HL-60 (cell line): ENCODE measurements around the gene WWP2.
"Not testable (repeated sequence)": the region's sequence is repeated elsewhere in the genome, so short reads cannot be mapped to it uniquely, and the experiment has no call there.

ENCODE experiments used
- CTCF ChIP-seq: IDR thresholded peaks from one replicate; pipeline ENCODE4 v1.5.1; 2011; ENCODE audit warnings: low read length, control low read depth, inconsistent platforms; ENCODE audit not compliant: insufficient read depth
- POLR2AphosphoS5 ChIP-seq: IDR thresholded peaks from 2 replicates; pipeline ENCODE4 v1.6.1; 2012; ENCODE audit warnings: low read depth

GRCh38 chr16:69731280-69731679 is 30.9 kb upstream of the WWP2 start:
- TF ChIP-seq CTCF, POLR2AphosphoS5: not testable (repeated sequence)
